Neural cell (in vitro differentiated cells): ENCODE results near the gene PHF21B. TPM values are rescaled to one million over a fixed set of nuclear protein-coding genes. Genes with fewer than 3 reads are reported as not detected.

ENCODE experiments used
- H2AFZ ChIP-seq: fragments of 200-600, 300-800 bp; sonication (generic), shearing (Covaris generic); 2 replicates; pipeline ENCODE4 v1.6.0; 2014; ENCODE audit warnings: low read depth, mild to moderate bottlenecking, antibody characterized with exemption, low read length, moderate library complexity
- H3F3A ChIP-seq: fragments of 200-600 bp; shearing (Covaris generic); 2 replicates; pipeline ENCODE4 v1.6.1; 2016; ENCODE audit warnings: mild to moderate bottlenecking, moderate library complexity, mixed read lengths, antibody characterized with exemption, low read length; ENCODE audit not compliant: insufficient read depth, poor library complexity, severe bottlenecking
- H3K27ac ChIP-seq: fragments of 200-600, 300-800 bp; sonication (generic), shearing (Covaris generic); 2 replicates; pipeline ENCODE4 v1.5.1; 2014; ENCODE audit warnings: mild to moderate bottlenecking, low read length, moderate library complexity
- H3K27me3 ChIP-seq: fragments of 300-800, 200-600 bp; sonication (generic), shearing (Covaris generic); 2 replicates; pipeline ENCODE4 v1.6.0; 2014; ENCODE audit warnings: mild to moderate bottlenecking, low read depth, low read length, moderate library complexity; ENCODE audit not compliant: insufficient read depth
- H3K36me3 ChIP-seq: fragments of 300-800, 200-600 bp; sonication (generic), shearing (Covaris generic); 2 replicates; pipeline ENCODE4 v1.5.1; 2014; ENCODE audit warnings: mild to moderate bottlenecking, antibody characterized with exemption, low read length, moderate library complexity; ENCODE audit not compliant: insufficient read depth
- H3K4me2 ChIP-seq: fragments of 300-800, 200-600 bp; sonication (generic), shearing (Covaris generic); 2 replicates; pipeline ENCODE4 v1.6.0; 2014; ENCODE audit warnings: mild to moderate bottlenecking, low read length
- H3K4me3 ChIP-seq: fragments of 300-800, 200-600 bp; sonication (generic), shearing (Covaris generic); 2 replicates; pipeline ENCODE4 v1.5.1; 2014; ENCODE audit warnings: mild to moderate bottlenecking, low read length, moderate library complexity
- H3K79me2 ChIP-seq: fragments of 200-600 bp; shearing (Covaris generic); replicated peaks from 2 replicates; pipeline ENCODE4 v1.6.0; 2014; ENCODE audit warnings: mild to moderate bottlenecking, low read length, moderate library complexity; ENCODE audit not compliant: insufficient read depth
- H3K9ac ChIP-seq: fragments of 300-800, 200-600 bp; sonication (generic), shearing (Covaris generic); 2 replicates; pipeline ENCODE4 v1.6.1; 2016; ENCODE audit warnings: mild to moderate bottlenecking, low read length, mixed read lengths
- H3K9me2 ChIP-seq: fragments of 200-600 bp; shearing (Covaris generic); 2 replicates; pipeline ENCODE4 v1.6.1; 2016; ENCODE audit warnings: mild to moderate bottlenecking, low read length, mixed read lengths; ENCODE audit not compliant: insufficient read depth
- H3K9me3 ChIP-seq: fragments of 200-600, 300-800 bp; sonication (generic), shearing (Covaris generic); 2 replicates; pipeline ENCODE4 v1.6.1; 2016; ENCODE audit warnings: mild to moderate bottlenecking, mixed run types, low read length, moderate library complexity, mixed read lengths
- H4K20me1 ChIP-seq: fragments of 200-600 bp; shearing (Covaris generic); 2 replicates; pipeline ENCODE4 v1.6.1; 2016; ENCODE audit warnings: mild to moderate bottlenecking, mixed run types; ENCODE audit not compliant: insufficient read depth
- CTCF ChIP-seq: fragments of 450-650 bp; IDR thresholded peaks from 2 replicates; pipeline ENCODE4 v1.5.1; 2014; ENCODE audit warnings: antibody characterized with exemption, mild to moderate bottlenecking, moderate library complexity; ENCODE audit not compliant: poor library complexity, severe bottlenecking
- EP300 ChIP-seq: fragments of 450-650 bp; conservative IDR thresholded peaks from 2 replicates; pipeline ENCODE4 v1.6.1; 2014; ENCODE audit warnings: antibody characterized with exemption, mild to moderate bottlenecking, moderate library complexity; ENCODE audit not compliant: poor library complexity, severe bottlenecking
- EZH2 ChIP-seq: fragments of 200-600, 300-800 bp; shearing (Covaris generic), sonication (generic); IDR thresholded peaks from 2 replicates; pipeline ENCODE4 v1.6.1; 2014; ENCODE audit warnings: antibody characterized with exemption, low read length, borderline replicate concordance, mild to moderate bottlenecking; ENCODE audit not compliant: insufficient read depth, poor library complexity, severe bottlenecking
- MXI1 ChIP-seq: fragments of 450-650 bp; conservative IDR thresholded peaks from 2 replicates; pipeline ENCODE4 v1.6.1; 2014; ENCODE audit warnings: antibody characterized with exemption, mild to moderate bottlenecking; ENCODE audit not compliant: poor library complexity, severe bottlenecking
- POLR2AphosphoS5 ChIP-seq: IDR thresholded peaks from 2 replicates; pipeline ENCODE4 v1.6.1; 2012
- RAD21 ChIP-seq: fragments of 450-650 bp; conservative IDR thresholded peaks from 2 replicates; pipeline ENCODE4 v1.6.1; 2014; ENCODE audit warnings: antibody characterized with exemption, mild to moderate bottlenecking, moderate library complexity
- REST ChIP-seq: IDR thresholded peaks from 2 replicates; pipeline ENCODE4 v1.6.1; 2012; ENCODE audit warnings: borderline replicate concordance
- SMC3 ChIP-seq: fragments of 450-650 bp; conservative IDR thresholded peaks from 2 replicates; pipeline ENCODE4 v1.6.1; 2014; ENCODE audit warnings: antibody characterized with exemption, mild to moderate bottlenecking, moderate library complexity; ENCODE audit not compliant: poor library complexity
- TAF1 ChIP-seq: IDR thresholded peaks from 2 replicates; pipeline ENCODE4 v1.6.1; 2012; ENCODE audit warnings: low read depth
- polyA plus RNA-seq: library from polyadenylated mRNA; depleted of rRNA; stranded (reverse); fragments of >200 nt; gene quantifications from 2 replicates; pipeline ENCODE4 v1.2.3, GENCODE V29; 2014

Gene PHF21B
- polyA plus RNA-seq, 1 donor from 2014 or later = 49.5 TPM

GRCh38 chr22:44935724-44936123 is 74.1 kb downstream of the PHF21B start:
- H2AFZ ChIP-seq = no peak overlapping the region
- H3K9me3 ChIP-seq = no peaks in the 10 kb centered on the region
- no peak overlapping the region for H3K27ac ChIP-seq
- no peaks in the 10 kb centered on the region for H3K27me3 ChIP-seq
- H3K4me3 ChIP-seq = no peak overlapping the region
- no peaks in the 10 kb centered on the region for H3F3A ChIP-seq
- no peaks in the 10 kb centered on the region for H4K20me1 ChIP-seq
- H3K9ac ChIP-seq = no peak overlapping the region
- TF ChIP-seq POLR2AphosphoS5 (no peak), MXI1 (no peak), RAD21 (no peak), EZH2 (no peak), REST (no peak), CTCF (no peak), EP300 (no peak), SMC3 (no peak), TAF1 (no peak)
- no peak overlapping the region for H3K4me2 ChIP-seq
- peaks cover 56% of the 10 kb centered on the region for H3K79me2 ChIP-seq
- no peaks in the 10 kb centered on the region for H3K9me2 ChIP-seq
- no peaks in the 10 kb centered on the region for H3K36me3 ChIP-seq

DNA sequence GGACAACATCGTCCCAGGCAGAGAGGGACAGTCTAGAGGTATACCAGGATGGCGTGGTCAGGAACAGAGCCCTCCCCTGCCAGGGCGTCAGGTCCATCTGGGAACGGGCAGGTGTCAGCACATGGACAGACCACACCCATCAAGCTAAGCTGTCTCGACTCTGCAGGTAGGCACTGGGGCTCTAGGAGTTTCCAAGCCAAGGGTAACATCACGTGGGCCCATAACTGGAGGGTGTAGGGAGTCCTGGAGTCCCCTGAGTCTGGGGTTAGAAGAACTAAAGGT is 75.4 kb downstream of the PHF21B start:
- H3K9me3 ChIP-seq = no peaks in the 10 kb centered on the region
- no peaks in the 10 kb centered on the region for H3F3A ChIP-seq
- H3K4me3 ChIP-seq = no peak overlapping the region
- TF ChIP-seq EP300 (no peak), REST (no peak), POLR2AphosphoS5 (no peak), RAD21 (no peak), SMC3 (no peak), CTCF (no peak), EZH2 (no peak), MXI1 (no peak), TAF1 (no peak)
- H3K27me3 ChIP-seq = no peaks in the 10 kb centered on the region
- no peaks in the 10 kb centered on the region for H3K36me3 ChIP-seq
- no peak overlapping the region for H3K9ac ChIP-seq
- H3K9me2 ChIP-seq = no peaks in the 10 kb centered on the region
- no peak overlapping the region for H3K27ac ChIP-seq
- no peaks in the 10 kb centered on the region for H4K20me1 ChIP-seq
- H2AFZ ChIP-seq = no peak overlapping the region
- no peak overlapping the region for H3K4me2 ChIP-seq
- peaks cover 46% of the 10 kb centered on the region for H3K79me2 ChIP-seq
